Kidney epithelial cell (primary cell): ENCODE results near the gene CSTF1. TPM values are rescaled to one million over a fixed set of nuclear protein-coding genes. Genes with fewer than 3 reads are reported as not detected.

Experiments
- DNase-seq: peaks from one replicate; pipeline ENCODE4 v3.0.0-alpha.2; 2010; ENCODE audit warnings: low read depth
- H3K27me3 ChIP-seq: 2 replicates; pipeline ENCODE4 v1.6.0; 2011; ENCODE audit warnings: low read length; ENCODE audit not compliant: control insufficient read depth, insufficient read depth
- H3K36me3 ChIP-seq: 2 replicates; pipeline ENCODE4 v1.5.1; 2011; ENCODE audit warnings: low read length; ENCODE audit not compliant: control insufficient read depth, insufficient read depth
- H3K4me3 ChIP-seq: 2 replicates; pipeline ENCODE4 v1.5.1; 2011; ENCODE audit warnings: low read depth, mild to moderate bottlenecking, control low read depth, low read length
- CTCF ChIP-seq: IDR thresholded peaks from 2 replicates; pipeline ENCODE4 v1.5.1; 2011; ENCODE audit warnings: mild to moderate bottlenecking, moderate library complexity, low read length, control low read depth, inconsistent platforms; ENCODE audit not compliant: insufficient read depth, poor library complexity, severe bottlenecking
- total RNA-seq: library from RNA; depleted of rRNA; stranded (reverse); fragments of >200 nt; gene quantifications from 2 replicates; pipeline ENCODE4 v1.2.3, GENCODE V29; 2015

The CSTF1 gene
- total RNA-seq, 1 donor from 2014 or later = 27.7 TPM

DNA sequence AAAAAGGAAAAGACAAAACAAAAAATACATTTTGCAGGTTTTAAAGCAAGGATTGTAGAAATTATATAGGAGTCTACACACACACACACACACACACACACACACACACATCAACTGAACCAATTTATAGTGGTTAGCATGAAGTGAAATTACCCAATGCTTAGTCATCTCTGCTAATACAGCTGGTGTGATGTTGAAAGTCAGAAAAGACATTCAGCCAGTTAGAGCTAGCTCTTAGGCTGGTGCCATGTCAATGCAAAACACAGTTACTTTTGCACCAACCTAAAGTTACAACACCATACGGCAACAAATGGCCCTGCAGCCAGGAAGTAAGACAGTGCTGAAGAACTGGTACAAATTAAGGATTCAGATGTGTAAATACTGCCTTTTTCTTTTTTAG lies 18.5 kb upstream of the CSTF1 start:
- no peak overlapping the region for H3K4me3 ChIP-seq
- no peaks in the 10 kb centered on the region for H3K27me3 ChIP-seq
- TF ChIP-seq CTCF = no peak
- peak; percentile 73 for DNase-seq
- no peaks in the 10 kb centered on the region for H3K36me3 ChIP-seq

- no peaks in the 10 kb centered on the region for H3K27me3 ChIP-seq
- no peak for DNase-seq
- H3K4me3 ChIP-seq = no peak overlapping the region
- no peaks in the 10 kb centered on the region for H3K36me3 ChIP-seq
- TF ChIP-seq CTCF = no peak
Measured at GRCh38 chr20:56376331-56376730, 16.1 kb upstream of the CSTF1 start.

GRCh38 chr20:56378386-56378785 lies 14.1 kb upstream of the CSTF1 start:
- H3K27me3 ChIP-seq = no peaks in the 10 kb centered on the region
- no peak for DNase-seq
- no peaks in the 10 kb centered on the region for H3K36me3 ChIP-seq
- no peak overlapping the region for H3K4me3 ChIP-seq
- TF ChIP-seq CTCF = no peak

- DNase-seq = no peak
- Histone ChIP-seq H3K27me3 (no peaks in the 10 kb centered on the region), H3K4me3 (no peak overlapping the region), H3K36me3 (no peaks in the 10 kb centered on the region)
- no peak for TF ChIP-seq CTCF
Measured at GRCh38 chr20:56380375-56380774, 12.1 kb upstream of the CSTF1 start.

- no peaks in the 10 kb centered on the region for H3K27me3 ChIP-seq
- H3K4me3 ChIP-seq = no peak overlapping the region
- TF ChIP-seq CTCF = no peak
- no peak for DNase-seq
- no peaks in the 10 kb centered on the region for H3K36me3 ChIP-seq
Measured at GRCh38 chr20:56381501-56381900, 10.9 kb upstream of the CSTF1 start.

GRCh38 chr20:56382696-56383095 lies 9.7 kb upstream of the CSTF1 start:
- Histone ChIP-seq H3K36me3 (no peaks in the 10 kb centered on the region), H3K4me3 (no peak overlapping the region), H3K27me3 (no peaks in the 10 kb centered on the region)
- DNase-seq = no peak
- TF ChIP-seq CTCF = no peak
